ENCODE measurements around the gene EEF2K.

GRCh38 chr16:22282254-22282892 is 76.3 kb downstream of the EEF2K start:
- TF ChIP-seq CTCF (conservative IDR thresholded peaks at IDR 0.05; ENCODE audit: low read depth, low read length): no peak
- no peak for TF ChIP-seq EZH2 (IDR thresholded peaks at IDR 0.05; ENCODE audit: low read length, unreplicated experiment)
